GM19438 (cell line): ENCODE results near the gene ING3.

ENCODE experiments used
- ATAC-seq: cut with Tn5 transposase; IDR thresholded peaks from one replicate; pipeline ENCODE4 v1.9.1; 2021; ENCODE audit warnings: low read depth; ENCODE audit not compliant: unreplicated experiment

Gene ING3

GRCh38 chr7:120950539-120951308 lies at the start of gene ING3:
Gene ING3 (plus strand): TSS chr7:120950777. CDS start chr7:120950897, 120 bp downstream.
- ATAC-seq = peak; percentile 93

DNA sequence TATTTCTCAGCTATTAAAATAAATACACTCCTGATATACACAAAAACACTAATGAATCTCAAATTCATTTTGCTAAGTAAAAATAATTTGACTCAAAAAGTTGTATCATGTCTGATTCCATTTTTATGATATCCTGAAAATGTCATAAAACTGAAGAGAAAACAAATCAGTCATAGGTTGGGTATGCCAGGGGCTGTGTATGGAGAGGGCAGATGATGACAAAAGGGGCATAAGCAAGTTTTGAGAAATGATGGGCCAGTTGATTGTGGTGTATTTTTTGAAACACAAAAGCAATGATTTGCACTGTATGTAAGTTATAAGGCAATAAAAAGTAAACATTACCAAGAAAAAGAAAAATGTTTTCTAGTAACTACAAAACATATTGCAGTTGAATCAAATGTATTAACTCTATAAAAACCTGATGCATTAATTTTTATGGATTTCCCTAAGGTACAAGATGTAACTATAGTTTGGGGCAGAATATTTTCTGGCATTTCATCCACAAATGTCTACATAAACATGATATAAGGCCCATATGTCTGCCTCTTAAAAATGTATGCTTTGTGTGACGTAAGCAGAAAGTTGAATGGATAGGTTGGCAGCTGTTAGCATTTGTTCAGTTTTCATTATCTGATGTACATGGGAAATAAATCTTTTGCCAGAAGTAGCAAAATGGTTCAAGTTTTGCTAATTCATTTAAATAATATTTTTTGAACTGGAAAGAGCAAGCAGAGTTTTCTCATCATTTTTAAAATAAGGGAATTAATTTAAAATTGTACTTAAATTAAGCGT lies 35.1 kb upstream of the ING3 start:
- no peak for ATAC-seq

DNA sequence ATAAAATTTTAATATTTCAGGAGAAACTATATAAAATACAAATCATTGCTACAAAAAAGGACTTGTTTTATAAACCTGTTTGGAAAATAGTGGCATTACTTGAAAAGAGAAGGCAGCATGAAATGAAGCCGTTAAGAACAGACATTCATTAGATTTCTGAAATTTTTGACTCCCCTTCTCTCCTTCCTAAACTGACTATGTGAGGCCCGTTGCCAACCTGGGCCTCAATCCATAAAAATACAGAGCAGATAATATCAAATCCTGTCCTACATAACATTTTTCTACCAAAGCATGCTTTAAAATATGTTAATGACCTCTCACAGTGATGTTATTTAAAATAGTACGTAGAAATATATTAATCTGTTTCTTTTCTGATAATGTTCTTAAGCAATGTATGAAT lies 34.5 kb upstream of the ING3 start:
- no peak for ATAC-seq

DNA sequence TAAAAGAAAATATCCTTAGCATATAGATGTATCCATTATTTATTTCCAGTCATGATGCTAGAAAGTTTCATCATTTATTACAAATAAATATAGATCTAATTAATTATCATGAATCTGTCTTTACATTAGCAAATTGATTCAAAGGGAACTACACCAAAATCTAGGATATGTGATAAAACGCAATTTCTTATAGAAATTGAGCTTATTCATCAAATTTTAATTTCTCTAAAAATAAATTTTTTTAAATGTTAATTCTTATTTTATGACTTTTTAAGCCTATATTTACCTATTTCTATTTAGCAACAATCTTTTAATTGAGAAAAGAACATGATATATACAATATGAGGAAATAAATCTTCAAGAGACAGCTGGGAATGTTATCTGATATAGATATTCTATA lies 34.0 kb upstream of the ING3 start:
- no peak for ATAC-seq

DNA sequence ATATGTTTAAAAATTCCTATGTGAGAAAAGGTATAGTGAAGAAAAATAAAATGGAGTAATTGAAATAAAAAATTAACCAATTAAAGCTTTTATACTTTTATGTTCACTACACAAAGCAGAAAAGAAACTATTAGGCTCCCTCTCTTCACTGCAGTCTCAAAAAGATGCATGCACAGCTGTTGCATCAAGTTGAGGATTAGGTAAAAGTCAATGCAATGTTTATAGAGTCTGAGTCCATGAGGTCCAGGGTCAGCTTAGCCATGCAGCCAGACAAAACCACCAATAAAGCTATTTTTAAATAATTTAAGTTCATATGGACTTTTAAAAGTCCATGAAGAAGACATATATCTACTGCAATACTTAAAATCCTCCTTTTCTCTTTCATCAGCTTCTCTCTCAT lies 31.1 kb upstream of the ING3 start:
- ATAC-seq = no peak

- ATAC-seq = no peak
Observed at GRCh38 chr7:120920034-120920433, 30.5 kb upstream of the ING3 start.

- no peak for ATAC-seq
Observed at GRCh38 chr7:120920591-120921274, 29.8 kb upstream of the ING3 start.

DNA sequence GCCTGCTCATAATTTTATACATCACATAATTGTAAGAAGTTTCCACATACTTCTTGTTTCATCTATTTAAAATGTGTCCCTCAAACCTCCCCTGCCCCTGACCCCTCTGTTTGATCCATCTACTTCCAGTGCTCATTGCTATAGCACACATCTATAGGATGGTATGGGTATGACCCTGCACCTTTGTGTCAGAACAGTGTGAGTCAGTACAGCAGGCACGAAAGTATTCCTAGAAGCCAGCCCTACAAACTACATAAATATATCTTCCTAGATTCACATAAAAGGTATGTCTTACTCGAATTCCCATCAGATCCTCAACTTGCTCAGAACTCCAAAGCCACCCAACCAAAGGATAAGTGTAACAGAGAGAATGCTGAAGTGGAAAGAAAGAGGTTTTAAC lies 25.7 kb upstream of the ING3 start:
- ATAC-seq = no peak

DNA sequence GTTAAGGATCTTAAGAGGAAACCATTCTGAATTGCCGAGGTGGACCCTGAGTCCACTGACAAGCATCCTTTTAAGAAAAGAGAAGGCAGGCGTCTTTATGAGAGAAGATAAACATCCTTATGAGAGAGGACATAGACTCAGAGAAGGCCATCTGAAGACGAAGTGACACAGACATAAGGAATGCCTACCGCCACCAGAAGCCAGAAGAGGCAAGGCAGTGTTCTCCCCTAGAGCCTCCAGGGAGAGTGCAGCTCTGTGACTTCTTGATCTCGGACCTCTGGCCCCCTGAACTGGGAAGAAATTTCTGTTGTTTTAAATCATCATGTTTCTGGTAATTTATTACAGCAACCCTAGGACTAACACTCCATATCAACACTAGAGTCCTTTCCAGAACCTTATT lies 25.2 kb upstream of the ING3 start:
- no peak for ATAC-seq

DNA sequence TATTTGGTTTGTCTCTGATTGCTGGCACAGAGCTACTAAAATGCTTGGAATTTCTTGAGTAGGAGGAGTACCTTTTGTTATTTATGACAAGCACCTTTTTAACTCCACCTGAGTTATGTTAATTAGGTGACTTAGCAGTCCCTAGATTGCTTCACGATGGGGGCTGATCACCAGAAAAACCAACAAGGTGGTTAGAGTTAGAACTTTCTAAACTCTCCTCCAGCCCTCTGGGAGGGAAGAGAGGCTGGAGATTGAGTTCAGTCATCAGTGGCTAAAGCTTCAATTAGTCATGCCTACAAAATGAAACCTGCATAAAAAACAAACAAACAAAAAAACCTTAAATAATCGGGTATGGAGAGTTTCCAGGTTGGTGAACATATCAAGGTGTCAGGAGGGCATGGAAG lies 23.6 kb upstream of the ING3 start:
- ATAC-seq = no peak

GRCh38 chr7:120927454-120928103 lies 23.0 kb upstream of the ING3 start:
- ATAC-seq = peak; percentile 60

DNA sequence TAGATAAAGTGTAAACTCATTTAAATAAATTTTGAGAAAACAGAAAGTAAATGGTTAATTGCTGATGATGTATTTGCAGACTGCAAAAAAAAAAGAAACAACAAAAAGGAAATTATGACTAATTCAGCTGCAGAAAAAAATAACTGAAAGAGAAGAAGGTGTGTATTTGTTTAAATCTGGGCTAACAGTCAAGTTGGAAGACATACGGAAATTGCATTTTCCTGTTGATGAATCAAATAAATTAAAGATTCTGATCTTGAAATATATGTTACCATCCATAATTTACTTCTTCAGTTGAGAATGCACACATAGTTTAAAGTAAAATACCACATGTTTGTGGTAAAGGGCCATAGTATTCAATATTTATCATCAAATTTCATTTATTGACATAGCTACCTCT lies 19.3 kb upstream of the ING3 start:
- ATAC-seq = no peak

DNA sequence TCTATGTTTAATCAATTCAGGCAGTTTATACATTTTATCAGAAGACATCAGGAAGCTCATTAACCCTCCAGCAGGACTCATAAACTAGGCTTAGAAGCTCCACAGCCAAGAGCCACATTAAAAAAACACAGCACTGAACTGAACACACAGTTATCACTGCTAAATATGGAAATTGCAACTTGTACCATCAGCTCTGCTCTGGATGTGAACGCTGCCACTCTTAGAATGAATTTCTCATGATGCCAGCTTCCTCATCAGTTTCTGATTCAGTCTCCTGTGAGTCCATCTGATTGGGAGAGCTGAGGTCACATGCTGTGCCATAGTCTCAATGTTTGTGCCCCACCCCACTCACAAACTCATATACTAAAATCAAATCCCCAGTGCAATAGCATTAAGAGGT lies 17.1 kb upstream of the ING3 start:
- ATAC-seq = no peak

DNA sequence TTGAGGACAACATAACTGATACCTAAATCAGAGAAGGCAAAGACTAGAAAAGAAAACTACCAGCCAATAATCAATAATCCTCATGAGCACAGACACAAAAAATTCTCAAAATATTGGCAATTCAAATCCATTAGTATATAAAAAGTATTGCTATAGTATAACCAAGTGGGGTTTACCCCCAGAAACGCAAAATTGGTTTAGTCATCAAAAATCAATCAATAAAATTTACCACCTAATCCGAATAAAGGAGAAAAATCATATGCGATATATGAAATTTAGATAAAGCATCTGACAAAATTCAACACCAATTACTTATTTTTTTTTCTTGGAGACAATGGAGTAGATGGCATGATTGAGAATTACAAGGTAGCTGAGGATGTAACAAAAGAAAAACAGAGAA lies 11.2 kb upstream of the ING3 start:
- no peak for ATAC-seq

DNA sequence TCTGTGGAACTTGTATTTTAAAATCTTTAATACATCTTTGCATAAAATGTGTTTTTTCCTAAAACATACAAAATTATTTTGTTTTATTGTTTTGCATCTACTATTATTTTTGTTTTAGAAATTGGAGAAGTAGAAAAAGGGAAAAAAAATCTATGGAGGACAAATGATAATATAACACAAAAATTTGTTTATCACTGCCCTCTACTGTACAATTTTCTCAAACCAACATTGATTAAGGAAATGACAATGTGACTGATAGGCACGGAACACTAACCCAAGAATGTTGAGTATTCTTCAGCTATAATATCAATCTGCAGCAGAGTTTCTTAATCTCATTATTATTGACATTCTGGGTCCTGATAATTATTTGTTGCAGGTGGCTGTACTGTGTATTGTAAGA lies 9.5 kb upstream of the ING3 start:
- ATAC-seq = no peak

- ATAC-seq = no peak
Observed at GRCh38 chr7:120941856-120942255, 8.7 kb upstream of the ING3 start.

DNA sequence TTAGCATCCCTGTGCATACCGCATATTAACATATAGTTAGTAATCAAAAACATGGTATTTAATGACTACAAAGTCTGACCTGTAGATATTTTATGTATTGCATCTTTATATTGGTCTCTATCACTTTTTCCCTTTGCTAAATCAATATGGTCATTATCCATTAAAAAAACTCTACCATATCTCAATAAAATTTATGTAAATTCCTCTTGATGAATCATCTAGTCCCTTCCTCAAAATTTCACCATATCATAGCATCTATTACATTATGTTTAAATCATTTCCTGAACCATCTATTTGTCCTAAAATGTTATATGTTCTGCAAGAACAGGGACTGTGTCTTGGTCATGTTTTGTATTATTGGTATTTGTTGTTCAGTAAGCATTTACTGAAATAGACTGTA lies 7.7 kb upstream of the ING3 start:
- ATAC-seq = no peak

DNA sequence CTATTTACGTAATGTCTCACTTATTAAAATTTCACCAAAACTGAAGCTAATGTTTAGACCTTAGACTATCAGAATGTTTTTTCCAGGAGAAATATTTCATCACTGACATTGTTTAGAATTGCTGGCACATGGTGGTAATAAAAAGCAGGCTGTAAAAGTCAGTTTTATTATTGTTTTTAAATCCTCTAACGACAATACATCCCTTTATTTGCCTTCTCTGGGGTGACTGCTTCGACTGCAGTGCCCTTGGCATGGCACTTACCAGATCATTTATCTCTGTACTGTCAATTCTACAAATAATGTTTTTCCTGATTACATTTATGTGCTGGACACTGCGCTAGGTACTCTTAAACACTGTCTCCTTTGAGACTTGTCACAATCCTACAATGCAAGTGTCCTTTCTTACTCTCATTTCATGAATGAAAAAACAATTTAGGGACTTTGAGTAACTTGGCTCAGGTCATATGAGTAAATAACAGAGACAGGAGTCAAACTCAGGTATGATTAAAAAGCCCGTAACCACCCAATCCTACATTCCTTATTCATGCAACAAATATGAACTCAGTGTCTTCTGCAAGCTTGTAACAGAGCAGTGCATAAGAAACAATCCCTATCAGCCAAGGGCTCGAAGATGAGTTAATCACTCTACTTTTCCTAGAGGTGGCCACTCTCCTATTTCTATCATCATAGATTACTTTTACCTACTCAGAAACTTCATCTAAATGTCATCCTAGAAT lies 5.6 kb upstream of the ING3 start:
- ATAC-seq = no peak

GRCh38 chr7:120947980-120948379 lies 2.6 kb upstream of the ING3 start:
- no peak for ATAC-seq

- ATAC-seq = no peak
Observed at GRCh38 chr7:120949393-120949911, 1.1 kb upstream of the ING3 start.
